ENCODE measurements around the gene GARNL3. TPM values are rescaled to one million over a fixed set of nuclear protein-coding genes. Genes with fewer than 3 reads are reported as not detected.

GARNL3 gene
- total and polyA plus RNA-seq, 2 donors (not counting 3 experiments of a cell fraction or from before 2014, with no cell fraction given): 1.4 to 8.3 TPM

- intact Hi-C loops (cut with micrococcal nuclease): no loop called here
- CTCF ChIA-PET: interaction anchor here (1.1 to 1.3 kb wide), 2 partner anchors 18 to 449 kb away, joined by 3 read pairs; no protein-coding TSS in a partner anchor
- no TSS peak for BruUV-seq (replicated peaks)
- TF ChIP-seq EZH2 (IDR thresholded peaks at IDR 0.05; ENCODE audit: borderline replicate concordance, low read depth, low read length, severe bottlenecking) (no peak), MAX (IDR thresholded peaks at IDR 0.05; ENCODE audit: insufficient read depth, insufficient read length) (no peak), GATA2 (IDR thresholded peaks at IDR 0.05; ENCODE audit: insufficient read depth, insufficient read length, low read depth, low read length) (no peak), FOS (IDR thresholded peaks at IDR 0.05; ENCODE audit: borderline replicate concordance, insufficient read depth, low read length) (no peak), POLR2A (IDR thresholded peaks at IDR 0.05; ENCODE audit: low read depth, low read length) (no peak), CTCF (IDR thresholded peaks at IDR 0.05; ENCODE audit: extremely low read depth in 1 of 2, insufficient read depth in 1 of 2, low read depth in 1 of 2, low read length in 2 of 2) (no peak), POLR2AphosphoS5 (IDR thresholded peaks at IDR 0.05; ENCODE audit: insufficient read depth, low read depth, low read length) (no peak), MYC (IDR thresholded peaks at IDR 0.05; ENCODE audit: low read depth, low read length) (no peak), JUN (IDR thresholded peaks at IDR 0.05; ENCODE audit: borderline replicate concordance, insufficient read depth, insufficient read length, low read depth) (no peak)
- Histone ChIP-seq H3K27ac (ENCODE audit: insufficient read depth, low read depth, low read length) (no peak overlapping the region), H3K9ac (replicated peaks; ENCODE audit: extremely low read depth, insufficient read depth, low read length) (no peak overlapping the region), H2AFZ (ENCODE audit: low read depth, low read length) (no peak overlapping the region), H3K79me2 (ENCODE audit: control insufficient read depth, insufficient read depth, low read length) (no peaks in the 10 kb centered on the region), H3K9me1 (replicated peaks; ENCODE audit: control insufficient read depth, extremely low read depth, insufficient read depth, low read length) (no peaks in the 10 kb centered on the region), H3K27me3 (ENCODE audit: control insufficient read depth in 2 of 2, insufficient read depth in 2 of 2, low read length in 2 of 2) (no peaks in the 10 kb centered on the region), H3K9me3 (replicated peaks; ENCODE audit: control insufficient read depth, insufficient read depth, low read length) (no peaks in the 10 kb centered on the region), H4K20me1 (replicated peaks; ENCODE audit: control insufficient read depth, extremely low read depth, insufficient read depth, low read length) (no peaks in the 10 kb centered on the region), H3K4me1 (ENCODE audit: control insufficient read depth, extremely low read depth, insufficient read depth, low read length) (no peaks in the 10 kb centered on the region), H3K4me2 (ENCODE audit: insufficient read depth, low read length) (no peak overlapping the region), H3K4me3 (replicated peaks in 1 of 3; ENCODE audit: insufficient read depth in 1 of 3, low read depth in 1 of 3, low read length in 3 of 3) (no peak overlapping the region), H3K36me3 (ENCODE audit: control insufficient read depth in 2 of 2, extremely low read depth in 1 of 2, insufficient read depth in 2 of 2, low read length in 2 of 2) (no peaks in the 10 kb centered on the region)
- no peak for DNase-seq (ENCODE audit: low read depth, low spot score)
- POLR2A ChIA-PET: interaction anchor here (0.7 kb wide), 1 partner anchor 555 kb away, joined by 3 read pairs; no protein-coding TSS in a partner anchor
- FAIRE-seq: no peak
- dilution Hi-C loops (cut with MboI; ENCODE audit: extremely low pct_ligation_motif_present, low sequenced_read_pairs): no loop called here
Measured at GRCh38 chr9:127365461-127365860, 100.9 kb downstream of the GARNL3 start.
